RWPE2 (cell line): Measurements from ENCODE around the gene COX6A2.

Experiments used
- ATAC-seq: fragments of 200-7000 bp; cut with Tn5 transposase; 3 replicates; pipeline ENCODE4 v1.9.1; 2021; ENCODE audit warnings: low read depth
- DNase-seq: peaks from one replicate; pipeline ENCODE4 v3.0.0-alpha.2; 2020; ENCODE audit warnings: low spot score
- H3K27ac ChIP-seq: fragments of 450-650 bp; 2 replicates; pipeline ENCODE4 v1.5.1; 2017; ENCODE audit warnings: mild to moderate bottlenecking; ENCODE audit not compliant: poor library complexity, severe bottlenecking
- H3K27me3 ChIP-seq: fragments of 250-450 bp; sonication (Bioruptor Pico); 2 replicates; pipeline ENCODE4 v1.5.1; 2021; ENCODE audit warnings: mild to moderate bottlenecking, moderate library complexity; ENCODE audit not compliant: insufficient read depth, poor library complexity, severe bottlenecking
- H3K36me3 ChIP-seq: fragments of 250-450 bp; sonication (Bioruptor Pico); 2 replicates; pipeline ENCODE4 v1.5.1; 2020; ENCODE audit warnings: low read depth, mild to moderate bottlenecking, moderate library complexity
- H3K4me1 ChIP-seq: fragments of 250-450 bp; sonication (Bioruptor Pico); 2 replicates; pipeline ENCODE4 v1.5.1; 2021; ENCODE audit warnings: mild to moderate bottlenecking, moderate library complexity; ENCODE audit not compliant: insufficient read depth, poor library complexity, severe bottlenecking
- H3K4me3 ChIP-seq: fragments of 250-450 bp; sonication (Bioruptor Pico); 2 replicates; pipeline ENCODE4 v1.5.1; 2021; ENCODE audit warnings: mild to moderate bottlenecking, moderate library complexity; ENCODE audit not compliant: severe bottlenecking
- H3K9me3 ChIP-seq: fragments of 250-450 bp; sonication (Bioruptor Pico); 2 replicates; pipeline ENCODE4 v1.5.1; 2021; ENCODE audit warnings: mild to moderate bottlenecking, moderate library complexity; ENCODE audit not compliant: severe bottlenecking
- TF ChIP-seq, protein P1 (sequence below): fragments of 450-650 bp; IDR thresholded peaks from one replicate; pipeline ENCODE4 v1.5.1; 2017; ENCODE audit warnings: mild to moderate bottlenecking, moderate library complexity; ENCODE audit not compliant: poor library complexity, severe bottlenecking

Gene COX6A2

DNA sequence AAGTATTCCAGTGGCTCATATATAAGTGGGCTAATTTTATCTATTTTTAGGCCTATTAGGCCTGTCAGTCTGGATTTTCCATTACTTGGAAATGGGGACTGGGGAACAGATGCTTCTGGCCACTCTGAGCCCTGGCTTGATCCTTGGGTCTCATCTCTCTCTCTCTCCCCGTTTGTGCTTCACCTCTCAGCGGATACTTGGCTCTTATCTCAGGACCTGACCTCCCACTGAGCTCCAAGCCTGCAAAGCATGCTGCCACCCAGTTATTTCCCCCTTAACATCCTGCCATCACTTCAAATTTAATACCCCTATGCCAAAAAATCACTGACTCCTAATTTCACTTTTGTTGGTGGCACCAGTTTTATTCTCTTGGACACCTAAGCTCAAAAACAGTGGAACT is 10.3 kb upstream of the COX6A2 start:
- DNase-seq (peak; percentile 15), ATAC-seq (no peak)
- Histone ChIP-seq H3K27ac (no peak overlapping the region), H3K36me3 (no peaks in the 10 kb centered on the region), H3K9me3 (no peaks in the 10 kb centered on the region), H3K4me3 (no peak overlapping the region), H3K27me3 (no peaks in the 10 kb centered on the region), H3K4me1 (no peaks in the 10 kb centered on the region)
- TF ChIP-seq, protein P1, sequence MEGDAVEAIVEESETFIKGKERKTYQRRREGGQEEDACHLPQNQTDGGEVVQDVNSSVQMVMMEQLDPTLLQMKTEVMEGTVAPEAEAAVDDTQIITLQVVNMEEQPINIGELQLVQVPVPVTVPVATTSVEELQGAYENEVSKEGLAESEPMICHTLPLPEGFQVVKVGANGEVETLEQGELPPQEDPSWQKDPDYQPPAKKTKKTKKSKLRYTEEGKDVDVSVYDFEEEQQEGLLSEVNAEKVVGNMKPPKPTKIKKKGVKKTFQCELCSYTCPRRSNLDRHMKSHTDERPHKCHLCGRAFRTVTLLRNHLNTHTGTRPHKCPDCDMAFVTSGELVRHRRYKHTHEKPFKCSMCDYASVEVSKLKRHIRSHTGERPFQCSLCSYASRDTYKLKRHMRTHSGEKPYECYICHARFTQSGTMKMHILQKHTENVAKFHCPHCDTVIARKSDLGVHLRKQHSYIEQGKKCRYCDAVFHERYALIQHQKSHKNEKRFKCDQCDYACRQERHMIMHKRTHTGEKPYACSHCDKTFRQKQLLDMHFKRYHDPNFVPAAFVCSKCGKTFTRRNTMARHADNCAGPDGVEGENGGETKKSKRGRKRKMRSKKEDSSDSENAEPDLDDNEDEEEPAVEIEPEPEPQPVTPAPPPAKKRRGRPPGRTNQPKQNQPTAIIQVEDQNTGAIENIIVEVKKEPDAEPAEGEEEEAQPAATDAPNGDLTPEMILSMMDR: no peak

DNA sequence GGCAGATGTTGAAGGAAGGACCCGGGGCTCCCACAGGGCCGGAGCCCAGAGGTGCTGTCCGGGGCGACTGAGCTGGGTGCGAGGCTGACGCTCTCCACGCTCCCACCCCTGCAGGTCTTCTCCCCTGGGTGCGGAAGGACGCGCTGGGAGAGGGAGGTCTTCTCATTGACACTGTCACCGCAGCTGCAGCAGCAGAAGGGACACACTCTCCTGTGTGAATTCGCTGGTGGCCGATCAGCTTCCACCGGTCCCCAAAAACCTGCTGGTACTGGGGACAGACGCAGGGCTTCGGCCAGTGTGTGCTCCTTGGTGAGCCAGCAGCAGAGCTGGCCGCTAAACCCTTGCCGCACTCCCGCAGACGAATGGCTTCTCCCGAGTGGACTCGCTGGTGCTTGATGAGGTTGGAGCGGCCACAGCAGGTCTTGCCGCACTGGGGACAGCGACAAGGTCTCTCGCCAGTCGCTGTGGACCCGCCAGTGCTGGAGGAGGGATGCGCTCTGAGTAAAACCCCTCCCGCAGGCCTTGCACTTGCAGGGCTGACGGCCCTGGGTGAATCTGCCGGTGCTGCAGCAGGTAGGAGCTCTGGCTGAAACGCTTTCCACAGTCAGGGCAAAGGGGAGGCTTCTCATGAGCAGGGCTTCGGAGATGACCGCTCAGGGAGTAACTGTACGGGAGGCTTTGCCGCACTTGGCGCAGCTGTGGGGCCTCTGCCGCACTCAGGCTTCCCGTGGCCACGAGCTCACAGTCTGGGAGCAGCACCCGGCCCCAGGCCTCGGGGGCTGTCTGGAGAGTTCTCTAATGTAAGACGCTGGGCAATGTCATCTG is 8.3 kb upstream of the COX6A2 start:
- no peaks in the 10 kb centered on the region for H3K4me1 ChIP-seq
- TF ChIP-seq, protein P1: no peak

DNA sequence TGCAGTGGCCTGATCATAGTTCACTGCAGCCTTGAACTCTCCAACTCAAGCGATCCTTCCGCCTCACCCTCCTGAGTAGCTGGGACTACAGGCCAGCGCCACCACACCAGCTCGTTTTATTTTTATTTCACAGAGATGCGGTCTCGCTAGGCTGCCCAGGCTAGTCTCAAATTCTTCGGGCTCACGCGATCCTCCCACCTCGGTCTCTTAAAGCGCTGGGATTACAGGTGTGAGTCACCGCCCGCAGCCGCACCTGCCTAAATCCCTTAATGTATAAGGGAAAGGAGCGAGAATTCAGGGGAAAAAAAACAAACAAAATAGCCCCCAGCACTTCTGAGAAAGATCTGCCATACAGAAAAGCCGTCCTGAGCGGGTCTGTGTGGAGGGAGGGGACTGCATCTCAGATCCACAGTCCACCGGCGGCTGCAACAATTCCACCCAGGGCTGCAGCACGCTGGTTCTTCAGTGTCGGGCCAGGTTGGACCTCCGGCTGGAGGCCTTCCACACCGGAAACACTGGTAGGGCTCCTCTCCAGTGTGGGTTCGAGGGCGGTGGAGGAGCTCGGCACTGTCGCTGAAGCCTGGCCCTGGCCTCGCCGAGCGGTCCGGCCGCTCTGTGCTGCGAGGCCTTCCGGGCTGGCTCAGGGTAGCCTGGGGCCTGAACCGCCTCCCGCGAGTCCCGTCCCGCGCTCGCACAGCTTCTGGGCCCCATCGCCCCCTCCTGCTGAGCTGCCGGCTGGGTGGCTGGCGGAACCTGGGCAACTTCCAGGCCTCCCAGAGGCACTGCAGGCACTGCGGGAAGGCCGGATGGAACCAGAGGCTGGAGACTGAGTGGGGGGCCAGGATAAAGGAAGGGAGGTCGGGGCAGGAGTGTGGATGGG is 7.4 kb upstream of the COX6A2 start:
- Histone ChIP-seq H3K4me1 (no peaks in the 10 kb centered on the region), H3K27me3 (no peaks in the 10 kb centered on the region), H3K4me3 (no peak overlapping the region), H3K36me3 (no peaks in the 10 kb centered on the region), H3K9me3 (no peaks in the 10 kb centered on the region), H3K27ac (no peak overlapping the region)
- TF ChIP-seq, protein P1: no peak
- peak; percentile 34 for DNase-seq
- no peak for ATAC-seq

More for the DNA sequence above, 8.3 kb upstream of the COX6A2 start:
- ATAC-seq (no peak), DNase-seq (no peak)
- Histone ChIP-seq H3K27me3 (no peaks in the 10 kb centered on the region), H3K36me3 (no peaks in the 10 kb centered on the region), H3K4me3 (no peak overlapping the region), H3K9me3 (no peaks in the 10 kb centered on the region), H3K27ac (no peak overlapping the region)

DNA sequence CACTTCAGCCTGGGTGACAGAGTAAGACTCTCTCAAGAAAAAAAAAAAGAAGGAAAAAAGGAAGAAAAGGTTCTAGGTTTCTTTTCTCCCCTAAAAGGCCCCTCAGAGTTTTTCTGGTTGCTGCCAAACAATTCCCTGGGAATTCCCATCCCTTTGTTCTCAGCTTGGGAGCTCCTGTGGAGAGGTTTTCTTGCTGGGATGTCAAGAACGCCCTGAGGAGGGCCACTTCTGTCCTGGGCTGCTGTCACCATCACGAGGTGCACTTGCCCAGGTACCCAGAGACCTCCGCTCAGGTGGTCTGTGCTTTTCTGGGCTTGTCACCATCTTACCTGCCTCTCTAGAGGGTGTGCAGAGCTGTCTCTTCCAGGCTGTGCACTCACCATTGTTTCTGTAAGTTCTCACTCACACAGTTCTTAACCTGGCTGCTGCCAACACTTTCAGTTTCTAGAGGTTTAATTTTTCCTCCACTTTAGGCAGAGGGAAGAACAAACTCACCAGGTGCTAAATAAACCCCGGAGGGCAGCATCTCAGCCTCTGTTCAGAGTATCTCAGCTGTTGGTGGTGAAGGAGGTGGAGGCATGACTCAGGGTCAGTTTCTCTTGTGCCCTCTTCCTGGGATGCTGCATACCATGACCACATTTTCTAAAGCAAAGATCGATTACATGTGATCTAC is 2.4 kb upstream of the COX6A2 start:
- no peak overlapping the region for H3K27ac ChIP-seq
- no peaks in the 10 kb centered on the region for H3K27me3 ChIP-seq
- peaks cover 3% of the 10 kb centered on the region for H3K4me1 ChIP-seq
- peak; percentile 24; the same call in 2 of the 3 replicates for ATAC-seq
- TF ChIP-seq, protein P1: no peak
- H3K9me3 ChIP-seq: no peaks in the 10 kb centered on the region
- H3K4me3 ChIP-seq: no peak overlapping the region
- DNase-seq: no peak
- no peaks in the 10 kb centered on the region for H3K36me3 ChIP-seq
